GM23338 (cell line): ENCODE data around the gene VEPH1.

Experiments
- CREB1 ChIP-seq: fragments of 250-450 bp; sonication (Bioruptor Pico); IDR thresholded peaks from 2 replicates; pipeline ENCODE4 v1.5.0; 2020; ENCODE audit warnings: low read depth, mild to moderate bottlenecking, moderate library complexity
- EZH2 ChIP-seq: fragments of 200-600 bp; sonication (generic); IDR thresholded peaks from one replicate; pipeline ENCODE4 v1.8.0; 2017; ENCODE audit warnings: antibody characterized with exemption, mild to moderate bottlenecking, low read depth; ENCODE audit not compliant: unreplicated experiment
- EZH2phosphoT487 ChIP-seq: fragments of 200-600 bp; sonication (generic); IDR thresholded peaks from one replicate; pipeline ENCODE4 v1.8.1; 2018; ENCODE audit warnings: antibody characterized with exemption; ENCODE audit not compliant: unreplicated experiment
- JUNB ChIP-seq: IDR thresholded peaks from one replicate; pipeline ENCODE4 v1.6.1; 2016; ENCODE audit warnings: antibody characterized with exemption; ENCODE audit not compliant: unreplicated experiment
- POLR2AphosphoS5 ChIP-seq: IDR thresholded peaks from 2 replicates; pipeline ENCODE4 v1.6.1; 2016; ENCODE audit warnings: antibody characterized with exemption, low read depth
- ZNF114 ChIP-seq: fragments of 250-450 bp; sonication (Bioruptor Pico); IDR thresholded peaks from 2 replicates; pipeline ENCODE4 v1.5.0; 2020; ENCODE audit warnings: mild to moderate bottlenecking, moderate library complexity
- TF ChIP-seq, protein P1 (sequence below), 2 experiments: fragments of 200-600 bp in 1 of 2; sonication (generic) in 1 of 2; conservative IDR thresholded peaks; 2 replicates each; pipeline versions ENCODE4 v1.5.1 to v1.6.1; 2016 to 2017; ENCODE audit warnings: antibody characterized with exemption in 2 of 2, low read depth in 2 of 2, mild to moderate bottlenecking in 2 of 2, moderate library complexity in 1 of 2
- TF ChIP-seq, protein P2 (sequence below): IDR thresholded peaks from one replicate; pipeline ENCODE4 v1.6.1; 2018; ENCODE audit warnings: antibody characterized with exemption; ENCODE audit not compliant: unreplicated experiment
- TF ChIP-seq, protein P3 (sequence below): IDR thresholded peaks from 2 replicates; pipeline ENCODE4 v1.6.1; 2016; ENCODE audit warnings: antibody characterized with exemption

DNA sequence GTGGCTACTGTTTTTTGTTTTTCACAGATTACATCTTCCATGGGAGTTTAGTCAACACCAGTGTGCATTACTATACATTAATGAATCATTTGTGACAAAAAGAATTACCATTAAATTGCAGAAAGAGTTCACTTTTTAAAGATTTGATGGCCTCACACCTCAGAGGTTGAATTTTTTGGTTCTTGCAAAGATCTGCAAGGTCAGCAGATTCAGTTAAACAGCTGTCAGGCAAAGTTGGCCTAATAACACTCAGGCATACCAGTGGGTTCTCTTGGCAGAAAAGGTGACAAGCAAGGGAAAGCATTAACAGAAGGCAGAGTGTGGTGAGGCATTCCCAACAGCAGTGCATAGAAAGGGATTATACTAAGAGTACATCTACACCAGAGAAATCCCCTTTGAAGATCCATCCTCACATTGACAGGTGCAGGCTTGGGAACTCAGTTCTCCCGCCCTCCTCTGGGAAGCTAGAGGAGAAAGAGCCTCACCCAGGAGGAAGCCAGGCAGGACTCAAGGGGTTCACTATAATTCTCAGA lies 90.8 kb downstream of the VEPH1 start:
- TF ChIP-seq EZH2 (no peak), POLR2AphosphoS5 (no peak), ZNF114 (no peak), JUNB (no peak), EZH2phosphoT487 (no peak), CREB1 (no peak)
- TF ChIP-seq, protein P1, sequence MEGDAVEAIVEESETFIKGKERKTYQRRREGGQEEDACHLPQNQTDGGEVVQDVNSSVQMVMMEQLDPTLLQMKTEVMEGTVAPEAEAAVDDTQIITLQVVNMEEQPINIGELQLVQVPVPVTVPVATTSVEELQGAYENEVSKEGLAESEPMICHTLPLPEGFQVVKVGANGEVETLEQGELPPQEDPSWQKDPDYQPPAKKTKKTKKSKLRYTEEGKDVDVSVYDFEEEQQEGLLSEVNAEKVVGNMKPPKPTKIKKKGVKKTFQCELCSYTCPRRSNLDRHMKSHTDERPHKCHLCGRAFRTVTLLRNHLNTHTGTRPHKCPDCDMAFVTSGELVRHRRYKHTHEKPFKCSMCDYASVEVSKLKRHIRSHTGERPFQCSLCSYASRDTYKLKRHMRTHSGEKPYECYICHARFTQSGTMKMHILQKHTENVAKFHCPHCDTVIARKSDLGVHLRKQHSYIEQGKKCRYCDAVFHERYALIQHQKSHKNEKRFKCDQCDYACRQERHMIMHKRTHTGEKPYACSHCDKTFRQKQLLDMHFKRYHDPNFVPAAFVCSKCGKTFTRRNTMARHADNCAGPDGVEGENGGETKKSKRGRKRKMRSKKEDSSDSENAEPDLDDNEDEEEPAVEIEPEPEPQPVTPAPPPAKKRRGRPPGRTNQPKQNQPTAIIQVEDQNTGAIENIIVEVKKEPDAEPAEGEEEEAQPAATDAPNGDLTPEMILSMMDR (conservative IDR thresholded peaks at IDR 0.05; ENCODE audit: low read depth in 2 of 2) = no peak
- TF ChIP-seq, protein P2, sequence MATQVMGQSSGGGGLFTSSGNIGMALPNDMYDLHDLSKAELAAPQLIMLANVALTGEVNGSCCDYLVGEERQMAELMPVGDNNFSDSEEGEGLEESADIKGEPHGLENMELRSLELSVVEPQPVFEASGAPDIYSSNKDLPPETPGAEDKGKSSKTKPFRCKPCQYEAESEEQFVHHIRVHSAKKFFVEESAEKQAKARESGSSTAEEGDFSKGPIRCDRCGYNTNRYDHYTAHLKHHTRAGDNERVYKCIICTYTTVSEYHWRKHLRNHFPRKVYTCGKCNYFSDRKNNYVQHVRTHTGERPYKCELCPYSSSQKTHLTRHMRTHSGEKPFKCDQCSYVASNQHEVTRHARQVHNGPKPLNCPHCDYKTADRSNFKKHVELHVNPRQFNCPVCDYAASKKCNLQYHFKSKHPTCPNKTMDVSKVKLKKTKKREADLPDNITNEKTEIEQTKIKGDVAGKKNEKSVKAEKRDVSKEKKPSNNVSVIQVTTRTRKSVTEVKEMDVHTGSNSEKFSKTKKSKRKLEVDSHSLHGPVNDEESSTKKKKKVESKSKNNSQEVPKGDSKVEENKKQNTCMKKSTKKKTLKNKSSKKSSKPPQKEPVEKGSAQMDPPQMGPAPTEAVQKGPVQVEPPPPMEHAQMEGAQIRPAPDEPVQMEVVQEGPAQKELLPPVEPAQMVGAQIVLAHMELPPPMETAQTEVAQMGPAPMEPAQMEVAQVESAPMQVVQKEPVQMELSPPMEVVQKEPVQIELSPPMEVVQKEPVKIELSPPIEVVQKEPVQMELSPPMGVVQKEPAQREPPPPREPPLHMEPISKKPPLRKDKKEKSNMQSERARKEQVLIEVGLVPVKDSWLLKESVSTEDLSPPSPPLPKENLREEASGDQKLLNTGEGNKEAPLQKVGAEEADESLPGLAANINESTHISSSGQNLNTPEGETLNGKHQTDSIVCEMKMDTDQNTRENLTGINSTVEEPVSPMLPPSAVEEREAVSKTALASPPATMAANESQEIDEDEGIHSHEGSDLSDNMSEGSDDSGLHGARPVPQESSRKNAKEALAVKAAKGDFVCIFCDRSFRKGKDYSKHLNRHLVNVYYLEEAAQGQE = no peak
- TF ChIP-seq, protein P3, sequence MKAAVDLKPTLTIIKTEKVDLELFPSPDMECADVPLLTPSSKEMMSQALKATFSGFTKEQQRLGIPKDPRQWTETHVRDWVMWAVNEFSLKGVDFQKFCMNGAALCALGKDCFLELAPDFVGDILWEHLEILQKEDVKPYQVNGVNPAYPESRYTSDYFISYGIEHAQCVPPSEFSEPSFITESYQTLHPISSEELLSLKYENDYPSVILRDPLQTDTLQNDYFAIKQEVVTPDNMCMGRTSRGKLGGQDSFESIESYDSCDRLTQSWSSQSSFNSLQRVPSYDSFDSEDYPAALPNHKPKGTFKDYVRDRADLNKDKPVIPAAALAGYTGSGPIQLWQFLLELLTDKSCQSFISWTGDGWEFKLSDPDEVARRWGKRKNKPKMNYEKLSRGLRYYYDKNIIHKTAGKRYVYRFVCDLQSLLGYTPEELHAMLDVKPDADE = no peak
